Kidney (tissue), 14 donors: ENCODE data around the gene SNX19. TPM values are rescaled to one million over a fixed set of nuclear protein-coding genes. Genes with fewer than 3 reads are reported as not detected.

Experiments used
- DNase-seq, 5 donors: peaks; one replicate each; pipeline ENCODE4 v3.0.0-alpha.2; 2013 to 2020
- FAIRE-seq: peaks from 2 replicates; lab custom pipeline; 2012; peaks lifted over from hg19 to GRCh38; lab: Jason Lieb, UNC
- H3K27ac ChIP-seq, 2 donors: one replicate each; pipeline ENCODE4 v1.7.0; 2013; ENCODE audit warnings: low read depth in 2 of 2, low read length in 2 of 2, inconsistent platforms in 1 of 2
- H3K27me3 ChIP-seq: one replicate; pipeline ENCODE4 v1.7.1; 2013; ENCODE audit warnings: low read length, inconsistent platforms; ENCODE audit not compliant: control insufficient read depth, insufficient read depth
- H3K36me3 ChIP-seq, 3 donors: one replicate each; pipeline versions ENCODE4 v1.7.0 to v1.7.1; 2013; ENCODE audit warnings: low read length in 3 of 3, control low read depth in 1 of 3, inconsistent platforms in 1 of 3; ENCODE audit not compliant: insufficient read depth in 3 of 3, control insufficient read depth in 2 of 3
- H3K4me1 ChIP-seq, 3 donors: one replicate each; pipeline versions ENCODE4 v1.7.0 to v1.7.1; 2013; ENCODE audit warnings: low read length in 3 of 3, inconsistent platforms in 1 of 3, low read depth in 1 of 3; ENCODE audit not compliant: control insufficient read depth in 2 of 3, insufficient read depth in 2 of 3
- H3K4me3 ChIP-seq, 3 donors: one replicate each; pipeline versions ENCODE4 v1.7.0 to v1.8.1; 2013; ENCODE audit warnings: low read length in 3 of 3, control low read depth in 1 of 3, inconsistent platforms in 1 of 3
- H3K9ac ChIP-seq, 3 donors: one replicate each; pipeline versions ENCODE4 v1.7.0 to v1.7.1; 2013; ENCODE audit warnings: low read length in 3 of 3, control low read depth in 1 of 3, inconsistent platforms in 1 of 3
- H3K9me3 ChIP-seq, 3 donors: one replicate each; pipeline versions ENCODE4 v1.7.0 to v1.7.1; 2013; ENCODE audit warnings: low read length in 3 of 3, control low read depth in 1 of 3, inconsistent platforms in 1 of 3; ENCODE audit not compliant: control insufficient read depth in 2 of 3, insufficient read depth in 1 of 3
- intact Hi-C: fragments of 100-400 bp; cut with DNase I; formaldehyde crosslinking; loops from one replicate; pipeline ENCODE4 v1.11.1; 2022
- polyA plus RNA-seq: library from polyadenylated mRNA; stranded (reverse); fragments of 350-450 nt; fragmentation: Illumina TruSeq; extraction: RNeasy Lipid Tissue Mini Kit (QIAGEN cat#74804); gene quantifications from one replicate; pipeline ENCODE4 v1.2.3, GENCODE V29; 2014; ENCODE audit warnings: low read depth, low replicate concordance; ENCODE audit not compliant: insufficient read depth
- total RNA-seq: library from RNA; stranded (reverse); fragmentation: NEBNext Ultra II Directional; extraction: Animal tissue kit (Norgen Biotek cat#: 25700); gene quantifications from one replicate; pipeline ENCODE4 v1.2.1, GENCODE V29; 2021
- TF ChIP-seq, protein P1 (sequence below): IDR thresholded peaks from 3 replicates; pipeline ENCODE4 v1.5.1; 2012; ENCODE audit warnings: mild to moderate bottlenecking, moderate library complexity, borderline replicate concordance; ENCODE audit not compliant: insufficient read depth; ENCODE audit errors: extremely low read depth
- donor health status: control.
- donor health status: control.
- donor health status: control.
- donor health status: control.
- donor health status: control.
- donor health status: DM: yes; HTN: yes; CAD: no.
- donor health status: Normal renal cell carcinoma (clear cell type).

Gene SNX19
- total and polyA plus RNA-seq, 2 donors from 2014 or later = 16.9 to 67.5 TPM

DNA sequence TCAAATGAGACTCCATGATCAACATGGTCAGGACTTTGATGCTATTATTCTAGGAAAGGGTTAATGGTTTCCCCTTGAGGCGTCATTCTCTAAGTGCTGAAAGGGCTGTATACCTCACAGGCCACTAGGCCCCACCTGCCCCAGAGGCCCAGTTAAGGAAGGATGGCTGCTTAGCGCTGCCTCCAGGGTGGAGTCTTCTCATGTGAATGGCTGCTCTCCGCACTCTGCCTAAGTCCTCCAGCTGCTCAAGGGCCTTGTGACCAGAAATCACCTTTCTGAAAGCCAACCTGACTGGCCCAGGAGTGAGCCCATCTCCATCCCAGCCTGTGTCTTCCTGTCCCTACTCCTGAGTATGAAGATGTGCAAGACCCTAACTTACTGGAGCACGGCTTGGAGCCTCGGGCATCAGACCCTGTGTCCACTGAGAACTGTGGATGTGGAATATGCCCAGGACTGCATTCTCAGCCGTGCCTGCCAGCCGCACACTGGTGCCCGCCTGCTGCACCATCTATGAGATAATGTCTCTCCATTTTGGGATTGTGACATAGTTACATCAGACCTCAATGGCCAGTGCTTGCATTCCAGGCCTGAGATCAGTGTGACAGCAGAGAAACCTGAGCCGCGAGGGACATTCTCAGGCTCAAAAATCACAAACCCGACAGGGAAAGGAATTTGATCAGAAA lies 51.0 kb downstream of the SNX19 start:
- intact Hi-C loops = no loop called here
- no peak overlapping the region for H3K4me3 ChIP-seq
- H3K27me3 ChIP-seq = no peaks in the 10 kb centered on the region
- TF ChIP-seq, protein P1, sequence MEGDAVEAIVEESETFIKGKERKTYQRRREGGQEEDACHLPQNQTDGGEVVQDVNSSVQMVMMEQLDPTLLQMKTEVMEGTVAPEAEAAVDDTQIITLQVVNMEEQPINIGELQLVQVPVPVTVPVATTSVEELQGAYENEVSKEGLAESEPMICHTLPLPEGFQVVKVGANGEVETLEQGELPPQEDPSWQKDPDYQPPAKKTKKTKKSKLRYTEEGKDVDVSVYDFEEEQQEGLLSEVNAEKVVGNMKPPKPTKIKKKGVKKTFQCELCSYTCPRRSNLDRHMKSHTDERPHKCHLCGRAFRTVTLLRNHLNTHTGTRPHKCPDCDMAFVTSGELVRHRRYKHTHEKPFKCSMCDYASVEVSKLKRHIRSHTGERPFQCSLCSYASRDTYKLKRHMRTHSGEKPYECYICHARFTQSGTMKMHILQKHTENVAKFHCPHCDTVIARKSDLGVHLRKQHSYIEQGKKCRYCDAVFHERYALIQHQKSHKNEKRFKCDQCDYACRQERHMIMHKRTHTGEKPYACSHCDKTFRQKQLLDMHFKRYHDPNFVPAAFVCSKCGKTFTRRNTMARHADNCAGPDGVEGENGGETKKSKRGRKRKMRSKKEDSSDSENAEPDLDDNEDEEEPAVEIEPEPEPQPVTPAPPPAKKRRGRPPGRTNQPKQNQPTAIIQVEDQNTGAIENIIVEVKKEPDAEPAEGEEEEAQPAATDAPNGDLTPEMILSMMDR = no peak
- H3K4me1 ChIP-seq = no peaks in the 10 kb centered on the region
- H3K9ac ChIP-seq = no peak overlapping the region
- no peak overlapping the region for H3K27ac ChIP-seq
- no peaks in the 10 kb centered on the region for H3K36me3 ChIP-seq
- DNase-seq = peak in 4 of 5 donors; percentile 48 to 85 (median 79)
- FAIRE-seq = no peak
- H3K9me3 ChIP-seq = no peaks in the 10 kb centered on the region

DNA sequence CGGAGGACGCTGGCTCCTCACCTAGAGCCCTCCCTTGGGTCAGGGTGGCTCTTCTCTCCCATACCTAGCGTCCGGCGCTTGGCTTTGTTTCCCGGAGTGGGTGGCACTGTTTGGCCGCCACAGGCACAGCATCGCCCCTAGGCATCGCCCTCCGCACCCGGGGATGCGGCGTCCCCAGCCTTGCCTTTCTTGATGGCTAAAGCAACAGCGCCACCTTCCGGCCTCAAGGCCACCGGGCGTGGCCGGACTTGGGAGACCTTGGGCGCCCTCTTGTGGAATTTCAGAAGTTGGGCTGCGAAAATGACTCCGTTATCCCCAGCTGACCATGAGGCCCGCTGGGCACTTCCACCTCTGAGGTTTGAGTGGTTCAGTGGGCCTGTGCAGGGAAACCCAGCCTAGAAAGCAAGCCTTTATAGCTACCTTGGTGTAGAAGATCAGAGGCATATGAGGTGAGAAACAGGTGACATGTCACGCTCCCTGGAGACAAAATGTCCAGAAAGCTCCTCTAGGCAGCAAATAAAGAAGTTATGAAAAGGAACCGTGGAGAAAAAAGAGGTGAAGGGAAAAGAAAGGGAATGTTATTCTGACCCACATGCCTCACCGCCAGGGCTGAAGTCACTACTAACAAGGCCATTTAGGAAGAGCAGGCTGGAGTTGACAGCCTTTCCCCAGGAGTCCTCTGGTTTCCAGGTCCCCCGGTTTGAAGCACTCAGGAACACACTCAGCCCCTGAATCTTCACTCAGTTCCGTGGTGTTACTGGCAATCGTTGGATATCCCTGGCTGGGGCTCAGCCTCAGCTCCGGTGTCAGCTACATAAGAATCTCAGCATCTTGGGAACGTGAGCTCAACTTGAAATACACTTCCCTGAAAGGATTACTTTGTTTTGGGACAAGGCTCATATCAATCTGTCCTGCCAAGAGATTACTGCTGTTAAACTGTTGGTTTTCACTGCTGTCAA lies 54.1 kb downstream of the SNX19 start:
- intact Hi-C loops = loop anchor here (5.0 kb wide), 1 partner anchor 430 kb away; no protein-coding TSS in a partner anchor
- Histone ChIP-seq H3K4me1 (no peaks in the 10 kb centered on the region), H3K9me3 (no peaks in the 10 kb centered on the region), H3K27me3 (no peaks in the 10 kb centered on the region), H3K4me3 (no peak overlapping the region), H3K9ac (no peak overlapping the region), H3K27ac (no peak overlapping the region), H3K36me3 (no peaks in the 10 kb centered on the region)
- FAIRE-seq (peak; percentile 23), DNase-seq (peak; percentile 94 to 97 (median 96))
- TF ChIP-seq, protein P1 = peak; percentile 100

GRCh38 chr11:130861283-130861682 lies 55.0 kb downstream of the SNX19 start:
- Histone ChIP-seq H3K9me3 (no peaks in the 10 kb centered on the region), H3K36me3 (no peaks in the 10 kb centered on the region), H3K27me3 (no peaks in the 10 kb centered on the region), H3K4me3 (no peak overlapping the region), H3K4me1 (no peaks in the 10 kb centered on the region), H3K9ac (no peak overlapping the region), H3K27ac (no peak overlapping the region)
- TF ChIP-seq, protein P1 = no peak
- DNase-seq = no peak
- intact Hi-C loops = loop anchor here (5.0 kb wide), 1 partner anchor 429 kb away; no protein-coding TSS in a partner anchor
- no peak for FAIRE-seq
